ENCODE measurements around the gene MIPOL1. TPM values are rescaled to one million over a fixed set of nuclear protein-coding genes. Genes with fewer than 3 reads are reported as not detected.

MIPOL1 gene
- total RNA-seq, 1 donor from 2014 or later, result 8.9 TPM

DNA sequence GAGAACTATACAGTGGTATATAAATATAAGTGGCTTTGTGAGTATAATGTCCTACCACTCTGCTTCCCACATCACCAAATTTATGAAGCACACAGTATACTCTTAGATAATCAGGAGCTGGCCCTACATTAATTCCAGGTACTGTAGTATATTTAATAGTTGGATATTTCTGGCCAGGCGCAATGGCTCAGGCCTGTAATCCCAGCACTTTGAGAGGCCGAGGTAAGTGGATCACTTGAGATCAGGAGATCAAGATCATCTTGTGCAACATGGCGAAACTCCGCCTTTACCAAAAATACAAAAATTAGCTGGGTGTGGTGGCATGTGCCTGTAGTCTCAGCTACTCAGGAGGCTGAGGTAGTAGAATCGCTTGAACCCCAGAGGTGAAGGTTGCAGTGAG, 293.3 kb downstream of the MIPOL1 start:
- peaks cover 2% of the 10 kb centered on the region for H3K9me3 ChIP-seq (replicated peaks)
- no peak for DNase-seq
- intact Hi-C loops (cut with micrococcal nuclease), result no loop called here

GRCh38 chr14:37493606-37494005, 295.9 kb downstream of the MIPOL1 start:
- DNase-seq, result no peak
- no peak overlapping the region for H3K4me3 ChIP-seq
- no peak overlapping the region for H3K27ac ChIP-seq (replicated peaks)
- H3K36me3 ChIP-seq, result no peaks in the 10 kb centered on the region
- H3K9me3 ChIP-seq (replicated peaks), result no peaks in the 10 kb centered on the region
- no peaks in the 10 kb centered on the region for H3K27me3 ChIP-seq (ENCODE audit: low read depth)
- no peaks in the 10 kb centered on the region for H3K4me1 ChIP-seq
- TF ChIP-seq, protein P1, sequence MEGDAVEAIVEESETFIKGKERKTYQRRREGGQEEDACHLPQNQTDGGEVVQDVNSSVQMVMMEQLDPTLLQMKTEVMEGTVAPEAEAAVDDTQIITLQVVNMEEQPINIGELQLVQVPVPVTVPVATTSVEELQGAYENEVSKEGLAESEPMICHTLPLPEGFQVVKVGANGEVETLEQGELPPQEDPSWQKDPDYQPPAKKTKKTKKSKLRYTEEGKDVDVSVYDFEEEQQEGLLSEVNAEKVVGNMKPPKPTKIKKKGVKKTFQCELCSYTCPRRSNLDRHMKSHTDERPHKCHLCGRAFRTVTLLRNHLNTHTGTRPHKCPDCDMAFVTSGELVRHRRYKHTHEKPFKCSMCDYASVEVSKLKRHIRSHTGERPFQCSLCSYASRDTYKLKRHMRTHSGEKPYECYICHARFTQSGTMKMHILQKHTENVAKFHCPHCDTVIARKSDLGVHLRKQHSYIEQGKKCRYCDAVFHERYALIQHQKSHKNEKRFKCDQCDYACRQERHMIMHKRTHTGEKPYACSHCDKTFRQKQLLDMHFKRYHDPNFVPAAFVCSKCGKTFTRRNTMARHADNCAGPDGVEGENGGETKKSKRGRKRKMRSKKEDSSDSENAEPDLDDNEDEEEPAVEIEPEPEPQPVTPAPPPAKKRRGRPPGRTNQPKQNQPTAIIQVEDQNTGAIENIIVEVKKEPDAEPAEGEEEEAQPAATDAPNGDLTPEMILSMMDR (IDR thresholded peaks at IDR 0.05; ENCODE audit: borderline replicate concordance), result no peak
- intact Hi-C loops (cut with micrococcal nuclease), result no loop called here

More for the DNA sequence above, 293.3 kb downstream of the MIPOL1 start:
- H3K27ac ChIP-seq (replicated peaks), result no peak overlapping the region
- H3K36me3 ChIP-seq, result no peaks in the 10 kb centered on the region
- TF ChIP-seq, protein P1 (IDR thresholded peaks at IDR 0.05; ENCODE audit: borderline replicate concordance), result no peak
- H3K4me1 ChIP-seq, result no peaks in the 10 kb centered on the region
- H3K27me3 ChIP-seq (ENCODE audit: low read depth), result no peaks in the 10 kb centered on the region
- no peak overlapping the region for H3K4me3 ChIP-seq

GRCh38 chr14:37497422-37497821, 299.7 kb downstream of the MIPOL1 start:
- Histone ChIP-seq H3K27me3 (ENCODE audit: low read depth) (no peaks in the 10 kb centered on the region), H3K4me3 (no peak overlapping the region), H3K4me1 (no peaks in the 10 kb centered on the region), H3K36me3 (peaks cover 4% of the 10 kb centered on the region), H3K27ac (replicated peaks) (no peak overlapping the region), H3K9me3 (replicated peaks) (no peaks in the 10 kb centered on the region)
- TF ChIP-seq, protein P1 (IDR thresholded peaks at IDR 0.05; ENCODE audit: borderline replicate concordance), result no peak
- DNase-seq, result no peak
- intact Hi-C loops (cut with micrococcal nuclease), result no loop called here

- H3K27ac ChIP-seq (replicated peaks), result no peak overlapping the region
- no peaks in the 10 kb centered on the region for H3K27me3 ChIP-seq (ENCODE audit: low read depth)
- peaks cover 4% of the 10 kb centered on the region for H3K36me3 ChIP-seq
- no peak overlapping the region for H3K4me3 ChIP-seq
- H3K9me3 ChIP-seq (replicated peaks), result peaks cover 4% of the 10 kb centered on the region
- intact Hi-C loops (cut with micrococcal nuclease), result no loop called here
- no peak for DNase-seq
- TF ChIP-seq, protein P1 (IDR thresholded peaks at IDR 0.05; ENCODE audit: borderline replicate concordance), result no peak
- no peaks in the 10 kb centered on the region for H3K4me1 ChIP-seq
Observed at GRCh38 chr14:37501877-37502276, 304.1 kb downstream of the MIPOL1 start.

DNA sequence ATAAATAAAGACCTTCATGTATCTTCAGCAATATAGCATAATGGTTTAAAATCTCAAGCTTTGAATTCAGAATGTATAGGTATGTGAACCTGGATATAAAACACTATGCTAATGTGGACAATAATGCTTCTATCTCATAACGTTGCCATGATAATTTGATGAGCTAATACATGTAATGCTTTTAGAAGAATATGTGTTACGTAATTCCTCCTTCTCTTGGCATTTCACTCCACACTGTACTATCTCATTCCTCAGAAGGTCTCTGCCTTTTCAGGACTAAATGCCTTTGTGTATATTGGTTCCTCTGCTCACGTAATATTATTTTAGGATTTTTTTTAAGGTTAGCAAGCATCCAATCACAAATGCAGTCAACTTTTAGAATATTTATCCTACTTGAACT, 310.8 kb downstream of the MIPOL1 start:
- TF ChIP-seq, protein P1 (IDR thresholded peaks at IDR 0.05; ENCODE audit: borderline replicate concordance), result no peak
- Histone ChIP-seq H3K4me1 (no peaks in the 10 kb centered on the region), H3K4me3 (no peak overlapping the region), H3K27me3 (ENCODE audit: low read depth) (no peaks in the 10 kb centered on the region), H3K27ac (replicated peaks) (no peak overlapping the region), H3K9me3 (replicated peaks) (peaks cover 4% of the 10 kb centered on the region), H3K36me3 (no peaks in the 10 kb centered on the region)
- DNase-seq, result no peak
- intact Hi-C loops (cut with micrococcal nuclease), result no loop called here

GRCh38 chr14:37512173-37512572, 314.4 kb downstream of the MIPOL1 start:
- intact Hi-C loops (cut with micrococcal nuclease), result no loop called here
- Histone ChIP-seq H3K27ac (replicated peaks) (no peak overlapping the region), H3K4me3 (no peak overlapping the region), H3K4me1 (no peaks in the 10 kb centered on the region), H3K9me3 (replicated peaks) (no peaks in the 10 kb centered on the region), H3K36me3 (no peaks in the 10 kb centered on the region), H3K27me3 (ENCODE audit: low read depth) (no peaks in the 10 kb centered on the region)
- DNase-seq, result no peak
- TF ChIP-seq, protein P1 (IDR thresholded peaks at IDR 0.05; ENCODE audit: borderline replicate concordance), result no peak
